GM23338 (cell line): ENCODE data around the gene PSMB3. TPM values are rescaled to one million over a fixed set of nuclear protein-coding genes. Genes with fewer than 3 reads are reported as not detected.
A peak's percentile ranks its signal among the peaks of the same experiment; 100 is the strongest.

Experiments used
- ATAC-seq: fragments of 200-7000 bp; cut with Tn5 transposase; 3 replicates; pipeline ENCODE4 v1.9.1; 2020
- DNase-seq: peaks from one replicate; pipeline ENCODE4 v3.0.0-alpha.2; 2015; ENCODE audit warnings: low spot score
- H2AFZ ChIP-seq: fragments of 200-600 bp; sonication (generic); 2 replicates; pipeline ENCODE4 v1.8.0; 2016; ENCODE audit warnings: antibody characterized with exemption, mild to moderate bottlenecking, moderate library complexity
- H3F3A ChIP-seq: fragments of 200-600 bp; sonication (generic); replicated peaks from 2 replicates; pipeline ENCODE4 v1.8.0; 2017; ENCODE audit warnings: antibody characterized with exemption, mixed run types, low read depth
- H3K27ac ChIP-seq: fragments of 200-600 bp; sonication (generic); 2 replicates; pipeline ENCODE4 v1.6.1; 2016; ENCODE audit warnings: low read depth
- H3K27me3 ChIP-seq: fragments of 200-600 bp; sonication (generic); 2 replicates; pipeline ENCODE4 v1.8.0; 2016; ENCODE audit warnings: mild to moderate bottlenecking, mixed run types, moderate library complexity; ENCODE audit not compliant: insufficient read depth
- H3K36me3 ChIP-seq: fragments of 200-600 bp; sonication (generic); 2 replicates; pipeline ENCODE4 v1.8.0; 2016; ENCODE audit warnings: mild to moderate bottlenecking; ENCODE audit not compliant: insufficient read depth
- H3K4me1 ChIP-seq: fragments of 200-600 bp; sonication (generic); 2 replicates; pipeline ENCODE4 v1.8.0; 2016; ENCODE audit warnings: mild to moderate bottlenecking, moderate library complexity; ENCODE audit not compliant: insufficient read depth
- H3K4me2 ChIP-seq: fragments of 200-600 bp; sonication (generic); 2 replicates; pipeline ENCODE4 v1.7.1; 2017; ENCODE audit warnings: mixed run types
- H3K4me3 ChIP-seq: fragments of 200-600 bp; sonication (generic); 2 replicates; pipeline ENCODE4 v1.6.1; 2016; ENCODE audit warnings: mixed run types
- H3K79me2 ChIP-seq: fragments of 200-600 bp; sonication (generic); replicated peaks from 2 replicates; pipeline ENCODE4 v1.8.0; 2017; ENCODE audit warnings: mild to moderate bottlenecking; ENCODE audit not compliant: insufficient read depth
- H3K9me2 ChIP-seq: fragments of 200-600 bp; sonication (generic); 2 replicates; pipeline ENCODE4 v1.8.0; 2017; ENCODE audit not compliant: insufficient read depth
- H4K20me1 ChIP-seq: fragments of 200-600 bp; sonication (generic); replicated peaks from 2 replicates; pipeline ENCODE4 v1.8.0; 2017; ENCODE audit warnings: mild to moderate bottlenecking; ENCODE audit not compliant: insufficient read depth
- H3K27ac Mint-ChIP-seq: 2 replicates; pipeline ENCODE4 v1.8.0; 2020; ENCODE audit warnings: inconsistent platforms, mild to moderate bottlenecking, moderate library complexity, mixed read lengths
- H3K27me3 Mint-ChIP-seq: 3 replicates; pipeline ENCODE4 v1.8.0; 2022; ENCODE audit warnings: low read depth, mild to moderate bottlenecking, moderate library complexity, mixed read lengths, inconsistent platforms; ENCODE audit not compliant: insufficient read depth, poor library complexity
- H3K36me3 Mint-ChIP-seq: 3 replicates; pipeline ENCODE4 v1.8.0; 2021; ENCODE audit warnings: low read depth, mild to moderate bottlenecking, inconsistent platforms, moderate library complexity, mixed read lengths
- H3K4me1 Mint-ChIP-seq: 3 replicates; pipeline ENCODE4 v1.8.0; 2020; ENCODE audit warnings: mild to moderate bottlenecking, inconsistent platforms, mixed read lengths
- H3K4me3 Mint-ChIP-seq: 3 replicates; pipeline ENCODE4 v1.8.0; 2021; ENCODE audit warnings: moderate library complexity, mild to moderate bottlenecking, inconsistent platforms, mixed read lengths
- H3K9me3 Mint-ChIP-seq: 3 replicates; pipeline ENCODE4 v1.8.0; 2020; ENCODE audit warnings: moderate library complexity, mild to moderate bottlenecking, inconsistent platforms, mixed read lengths
- CREB1 ChIP-seq: fragments of 250-450 bp; sonication (Bioruptor Pico); IDR thresholded peaks from 2 replicates; pipeline ENCODE4 v1.5.0; 2020; ENCODE audit warnings: low read depth, mild to moderate bottlenecking, moderate library complexity
- EZH2phosphoT487 ChIP-seq: fragments of 200-600 bp; sonication (generic); IDR thresholded peaks from one replicate; pipeline ENCODE4 v1.8.1; 2018; ENCODE audit warnings: antibody characterized with exemption; ENCODE audit not compliant: unreplicated experiment
- POLR2AphosphoS5 ChIP-seq: IDR thresholded peaks from 2 replicates; pipeline ENCODE4 v1.6.1; 2016; ENCODE audit warnings: antibody characterized with exemption, low read depth
- REST ChIP-seq: IDR thresholded peaks from one replicate; pipeline ENCODE4 v1.6.1; 2018; ENCODE audit warnings: antibody characterized with exemption; ENCODE audit not compliant: unreplicated experiment
- ZNF331 ChIP-seq: fragments of 250-450 bp; sonication (Bioruptor Pico); IDR thresholded peaks from 2 replicates; pipeline ENCODE4 v1.5.0; 2020; ENCODE audit warnings: low read depth, mild to moderate bottlenecking, moderate library complexity
- polyA plus RNA-seq: library from polyadenylated mRNA; unstranded; fragments of >200 nt; fragmentation: Nextera tagmentation; extraction: Ambion mirVana; gene quantifications from 2 replicates; pipeline ENCODE4 v1.2.1, GENCODE V29; 2016
- total RNA-seq: library from RNA; depleted of rRNA; stranded (reverse); fragments of >200 nt; shearing (Covaris generic); gene quantifications from 2 replicates; pipeline ENCODE4 v1.2.3, GENCODE V29; 2014

The PSMB3 gene
- total and polyA plus RNA-seq, 2 experiments from 2014 or later, result 250 to 523 TPM

- ATAC-seq, result peak; percentile 9
- Histone ChIP-seq H2AFZ (peak overlapping the region; percentile 64), H3F3A (peaks cover 2% of the 10 kb centered on the region; the same call in 1 of the 2 replicates), H3K27ac (peak overlapping the region; percentile 72), H3K36me3 (peaks cover 10% of the 10 kb centered on the region), H3K4me2 (peak overlapping the region; percentile 96), H3K27me3 (peaks cover 16% of the 10 kb centered on the region), H3K4me1 (peaks cover 21% of the 10 kb centered on the region), H3K4me3 (peak overlapping the region; percentile 69), H4K20me1 (peaks cover 9% of the 10 kb centered on the region), H3K9me2 (no peaks in the 10 kb centered on the region), H3K79me2 (peaks cover 34% of the 10 kb centered on the region)
- peaks cover 27% of the 10 kb centered on the region for H3K27me3 Mint-ChIP-seq
- peaks cover 26% of the 10 kb centered on the region for H3K36me3 Mint-ChIP-seq
- H3K27ac Mint-ChIP-seq, result peak overlapping the region; percentile 98
- H3K4me1 Mint-ChIP-seq, result peaks cover 12% of the 10 kb centered on the region
- peaks cover 5% of the 10 kb centered on the region for H3K9me3 Mint-ChIP-seq
- H3K4me3 Mint-ChIP-seq, result peak overlapping the region; percentile 97
- DNase-seq, result peak; percentile 90
- TF ChIP-seq POLR2AphosphoS5 (peak; percentile 29; the same call in 1 of the 2 replicates), EZH2phosphoT487 (no peak), CREB1 (CRISPR knock-in tag) (peak; percentile 58; the same call in 1 of the 2 replicates)
Observed at GRCh38 chr17:38751808-38752307, 683 bp upstream of the PSMB3 start.

DNA sequence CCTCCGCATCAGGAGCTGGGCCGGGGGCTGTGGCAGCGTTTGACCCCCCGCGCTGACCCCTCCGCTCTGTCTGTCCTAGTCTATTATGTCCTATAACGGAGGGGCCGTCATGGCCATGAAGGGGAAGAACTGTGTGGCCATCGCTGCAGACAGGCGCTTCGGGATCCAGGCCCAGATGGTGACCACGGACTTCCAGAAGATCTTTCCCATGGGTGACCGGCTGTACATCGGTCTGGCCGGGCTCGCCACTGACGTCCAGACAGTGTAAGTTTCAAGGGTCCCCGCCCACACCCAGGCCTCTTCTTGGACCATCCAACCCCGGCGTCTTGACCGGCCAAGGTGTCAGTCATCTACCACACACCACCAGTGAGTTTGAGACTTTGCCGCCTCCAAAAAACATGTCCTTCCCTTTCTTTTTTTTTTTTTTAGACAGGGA is 548 bp downstream of the PSMB3 start:
- ATAC-seq (no peak), DNase-seq (no peak)
- no peak overlapping the region for H2AFZ ChIP-seq
- H3K4me3 Mint-ChIP-seq, result peak overlapping the region; percentile 97
- H3K4me1 ChIP-seq, result peaks cover 20% of the 10 kb centered on the region
- peaks cover 2% of the 10 kb centered on the region; the same call in 1 of the 2 replicates for H3F3A ChIP-seq
- H3K27ac ChIP-seq, result no peak overlapping the region
- TF ChIP-seq CREB1 (CRISPR knock-in tag), result no peak
- TF ChIP-seq ZNF331 (CRISPR knock-in tag), result no peak
- no peak for TF ChIP-seq REST
- TF ChIP-seq POLR2AphosphoS5, result no peak
- H3K27ac Mint-ChIP-seq, result peak overlapping the region; percentile 31; the same call in 1 of the 2 replicates
- H3K27me3 Mint-ChIP-seq, result peaks cover 27% of the 10 kb centered on the region
- H3K27me3 ChIP-seq, result peaks cover 16% of the 10 kb centered on the region
- peaks cover 30% of the 10 kb centered on the region for H3K36me3 Mint-ChIP-seq
- peak overlapping the region; percentile 69 for H3K4me3 ChIP-seq
- H3K9me2 ChIP-seq, result no peaks in the 10 kb centered on the region
- H3K4me1 Mint-ChIP-seq, result peaks cover 12% of the 10 kb centered on the region
- H3K36me3 ChIP-seq, result peaks cover 10% of the 10 kb centered on the region
- H4K20me1 ChIP-seq, result peaks cover 9% of the 10 kb centered on the region; the same call in 1 of the 2 replicates
- peaks cover 23% of the 10 kb centered on the region for H3K79me2 ChIP-seq
- peaks cover 5% of the 10 kb centered on the region for H3K9me3 Mint-ChIP-seq
- peak overlapping the region; percentile 91 for H3K4me2 ChIP-seq
